Neural cell (in vitro differentiated cells): ENCODE data around the gene NRF1. TPM values are rescaled to one million over a fixed set of nuclear protein-coding genes. Genes with fewer than 3 reads are reported as not detected.

Source experiments
- H2AFZ ChIP-seq: fragments of 200-600, 300-800 bp; sonication (generic), shearing (Covaris generic); 2 replicates; pipeline ENCODE4 v1.6.0; 2014; ENCODE audit warnings: low read depth, mild to moderate bottlenecking, antibody characterized with exemption, low read length, moderate library complexity
- H3F3A ChIP-seq: fragments of 200-600 bp; shearing (Covaris generic); 2 replicates; pipeline ENCODE4 v1.6.1; 2016; ENCODE audit warnings: mild to moderate bottlenecking, moderate library complexity, mixed read lengths, antibody characterized with exemption, low read length; ENCODE audit not compliant: insufficient read depth, poor library complexity, severe bottlenecking
- H3K27ac ChIP-seq: fragments of 200-600, 300-800 bp; sonication (generic), shearing (Covaris generic); 2 replicates; pipeline ENCODE4 v1.5.1; 2014; ENCODE audit warnings: mild to moderate bottlenecking, low read length, moderate library complexity
- H3K27me3 ChIP-seq: fragments of 300-800, 200-600 bp; sonication (generic), shearing (Covaris generic); 2 replicates; pipeline ENCODE4 v1.6.0; 2014; ENCODE audit warnings: mild to moderate bottlenecking, low read depth, low read length, moderate library complexity; ENCODE audit not compliant: insufficient read depth
- H3K36me3 ChIP-seq: fragments of 300-800, 200-600 bp; sonication (generic), shearing (Covaris generic); 2 replicates; pipeline ENCODE4 v1.5.1; 2014; ENCODE audit warnings: mild to moderate bottlenecking, antibody characterized with exemption, low read length, moderate library complexity; ENCODE audit not compliant: insufficient read depth
- H3K4me2 ChIP-seq: fragments of 300-800, 200-600 bp; sonication (generic), shearing (Covaris generic); 2 replicates; pipeline ENCODE4 v1.6.0; 2014; ENCODE audit warnings: mild to moderate bottlenecking, low read length
- H3K4me3 ChIP-seq: fragments of 300-800, 200-600 bp; sonication (generic), shearing (Covaris generic); 2 replicates; pipeline ENCODE4 v1.5.1; 2014; ENCODE audit warnings: mild to moderate bottlenecking, low read length, moderate library complexity
- H3K79me2 ChIP-seq: fragments of 200-600 bp; shearing (Covaris generic); replicated peaks from 2 replicates; pipeline ENCODE4 v1.6.0; 2014; ENCODE audit warnings: mild to moderate bottlenecking, low read length, moderate library complexity; ENCODE audit not compliant: insufficient read depth
- H3K9ac ChIP-seq: fragments of 300-800, 200-600 bp; sonication (generic), shearing (Covaris generic); 2 replicates; pipeline ENCODE4 v1.6.1; 2016; ENCODE audit warnings: mild to moderate bottlenecking, low read length, mixed read lengths
- H3K9me2 ChIP-seq: fragments of 200-600 bp; shearing (Covaris generic); 2 replicates; pipeline ENCODE4 v1.6.1; 2016; ENCODE audit warnings: mild to moderate bottlenecking, low read length, mixed read lengths; ENCODE audit not compliant: insufficient read depth
- H3K9me3 ChIP-seq: fragments of 200-600, 300-800 bp; sonication (generic), shearing (Covaris generic); 2 replicates; pipeline ENCODE4 v1.6.1; 2016; ENCODE audit warnings: mild to moderate bottlenecking, mixed run types, low read length, moderate library complexity, mixed read lengths
- H4K20me1 ChIP-seq: fragments of 200-600 bp; shearing (Covaris generic); 2 replicates; pipeline ENCODE4 v1.6.1; 2016; ENCODE audit warnings: mild to moderate bottlenecking, mixed run types; ENCODE audit not compliant: insufficient read depth
- CTCF ChIP-seq: fragments of 450-650 bp; IDR thresholded peaks from 2 replicates; pipeline ENCODE4 v1.5.1; 2014; ENCODE audit warnings: antibody characterized with exemption, mild to moderate bottlenecking, moderate library complexity; ENCODE audit not compliant: poor library complexity, severe bottlenecking
- EP300 ChIP-seq: fragments of 450-650 bp; conservative IDR thresholded peaks from 2 replicates; pipeline ENCODE4 v1.6.1; 2014; ENCODE audit warnings: antibody characterized with exemption, mild to moderate bottlenecking, moderate library complexity; ENCODE audit not compliant: poor library complexity, severe bottlenecking
- EZH2 ChIP-seq: fragments of 200-600, 300-800 bp; shearing (Covaris generic), sonication (generic); IDR thresholded peaks from 2 replicates; pipeline ENCODE4 v1.6.1; 2014; ENCODE audit warnings: antibody characterized with exemption, low read length, borderline replicate concordance, mild to moderate bottlenecking; ENCODE audit not compliant: insufficient read depth, poor library complexity, severe bottlenecking
- MXI1 ChIP-seq: fragments of 450-650 bp; conservative IDR thresholded peaks from 2 replicates; pipeline ENCODE4 v1.6.1; 2014; ENCODE audit warnings: antibody characterized with exemption, mild to moderate bottlenecking; ENCODE audit not compliant: poor library complexity, severe bottlenecking
- POLR2AphosphoS5 ChIP-seq: IDR thresholded peaks from 2 replicates; pipeline ENCODE4 v1.6.1; 2012
- RAD21 ChIP-seq: fragments of 450-650 bp; conservative IDR thresholded peaks from 2 replicates; pipeline ENCODE4 v1.6.1; 2014; ENCODE audit warnings: antibody characterized with exemption, mild to moderate bottlenecking, moderate library complexity
- SMC3 ChIP-seq: fragments of 450-650 bp; conservative IDR thresholded peaks from 2 replicates; pipeline ENCODE4 v1.6.1; 2014; ENCODE audit warnings: antibody characterized with exemption, mild to moderate bottlenecking, moderate library complexity; ENCODE audit not compliant: poor library complexity
- TAF1 ChIP-seq: IDR thresholded peaks from 2 replicates; pipeline ENCODE4 v1.6.1; 2012; ENCODE audit warnings: low read depth
- polyA plus RNA-seq: library from polyadenylated mRNA; depleted of rRNA; stranded (reverse); fragments of >200 nt; gene quantifications from 2 replicates; pipeline ENCODE4 v1.2.3, GENCODE V29; 2014
- TF ChIP-seq, protein P1 (sequence below): IDR thresholded peaks from 2 replicates; pipeline ENCODE4 v1.6.1; 2012; ENCODE audit warnings: borderline replicate concordance

The NRF1 gene
- polyA plus RNA-seq, 1 donor from 2014 or later: 13.2 TPM

DNA sequence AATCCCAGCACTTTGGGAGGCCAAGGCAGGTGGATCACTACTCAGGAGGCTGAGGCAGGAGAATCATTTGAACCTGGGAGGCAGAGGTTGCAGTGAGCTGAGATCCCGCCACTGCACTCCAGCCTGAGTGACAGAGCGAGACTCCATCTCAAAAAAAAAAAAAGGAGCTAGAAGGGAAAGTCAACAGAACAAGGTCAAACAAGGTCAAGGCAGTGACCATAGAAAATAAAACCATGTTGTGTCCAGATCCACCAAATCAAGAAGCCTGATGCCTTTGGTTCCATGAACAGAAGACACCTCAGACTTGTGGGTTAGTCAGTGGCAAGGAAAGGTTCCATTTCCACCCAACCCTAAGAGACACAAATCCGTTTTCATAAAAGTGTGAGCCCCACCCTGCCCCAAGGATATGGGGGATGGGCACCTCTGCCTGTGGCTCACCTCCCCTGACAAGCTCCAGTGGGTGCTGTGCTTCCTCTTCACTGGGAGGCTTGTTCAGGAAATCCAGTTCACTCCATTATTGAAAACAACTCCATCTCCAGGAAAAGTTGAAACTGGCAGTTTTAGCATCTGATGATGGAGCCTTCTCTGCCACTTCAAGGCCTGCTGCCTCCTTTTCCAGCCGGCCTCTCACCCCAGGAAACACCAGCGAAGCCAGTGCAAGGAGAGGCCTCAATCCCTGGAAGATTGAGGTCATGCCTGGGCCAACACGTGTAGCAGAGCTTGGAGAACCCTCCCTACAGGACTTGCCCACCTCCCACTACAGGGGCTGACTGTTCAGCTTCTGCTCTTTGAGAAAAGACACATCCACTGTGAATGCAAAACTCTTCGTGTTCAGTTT, 152.9 kb downstream of the NRF1 start:
- TF ChIP-seq SMC3 (no peak), RAD21 (no peak), TAF1 (no peak), CTCF (no peak), POLR2AphosphoS5 (no peak), MXI1 (no peak), EP300 (no peak), EZH2 (no peak)
- TF ChIP-seq, protein P1, sequence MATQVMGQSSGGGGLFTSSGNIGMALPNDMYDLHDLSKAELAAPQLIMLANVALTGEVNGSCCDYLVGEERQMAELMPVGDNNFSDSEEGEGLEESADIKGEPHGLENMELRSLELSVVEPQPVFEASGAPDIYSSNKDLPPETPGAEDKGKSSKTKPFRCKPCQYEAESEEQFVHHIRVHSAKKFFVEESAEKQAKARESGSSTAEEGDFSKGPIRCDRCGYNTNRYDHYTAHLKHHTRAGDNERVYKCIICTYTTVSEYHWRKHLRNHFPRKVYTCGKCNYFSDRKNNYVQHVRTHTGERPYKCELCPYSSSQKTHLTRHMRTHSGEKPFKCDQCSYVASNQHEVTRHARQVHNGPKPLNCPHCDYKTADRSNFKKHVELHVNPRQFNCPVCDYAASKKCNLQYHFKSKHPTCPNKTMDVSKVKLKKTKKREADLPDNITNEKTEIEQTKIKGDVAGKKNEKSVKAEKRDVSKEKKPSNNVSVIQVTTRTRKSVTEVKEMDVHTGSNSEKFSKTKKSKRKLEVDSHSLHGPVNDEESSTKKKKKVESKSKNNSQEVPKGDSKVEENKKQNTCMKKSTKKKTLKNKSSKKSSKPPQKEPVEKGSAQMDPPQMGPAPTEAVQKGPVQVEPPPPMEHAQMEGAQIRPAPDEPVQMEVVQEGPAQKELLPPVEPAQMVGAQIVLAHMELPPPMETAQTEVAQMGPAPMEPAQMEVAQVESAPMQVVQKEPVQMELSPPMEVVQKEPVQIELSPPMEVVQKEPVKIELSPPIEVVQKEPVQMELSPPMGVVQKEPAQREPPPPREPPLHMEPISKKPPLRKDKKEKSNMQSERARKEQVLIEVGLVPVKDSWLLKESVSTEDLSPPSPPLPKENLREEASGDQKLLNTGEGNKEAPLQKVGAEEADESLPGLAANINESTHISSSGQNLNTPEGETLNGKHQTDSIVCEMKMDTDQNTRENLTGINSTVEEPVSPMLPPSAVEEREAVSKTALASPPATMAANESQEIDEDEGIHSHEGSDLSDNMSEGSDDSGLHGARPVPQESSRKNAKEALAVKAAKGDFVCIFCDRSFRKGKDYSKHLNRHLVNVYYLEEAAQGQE: no peak
- Histone ChIP-seq H3K36me3 (no peaks in the 10 kb centered on the region), H3K79me2 (no peaks in the 10 kb centered on the region), H3K4me2 (no peak overlapping the region), H2AFZ (no peak overlapping the region), H3K27me3 (no peaks in the 10 kb centered on the region), H3F3A (no peaks in the 10 kb centered on the region), H3K27ac (no peak overlapping the region), H4K20me1 (no peaks in the 10 kb centered on the region), H3K4me3 (no peak overlapping the region), H3K9me3 (no peaks in the 10 kb centered on the region), H3K9me2 (no peaks in the 10 kb centered on the region), H3K9ac (no peak overlapping the region)

- Histone ChIP-seq H3K9me2 (no peaks in the 10 kb centered on the region), H2AFZ (no peak overlapping the region), H3K27me3 (no peaks in the 10 kb centered on the region), H4K20me1 (no peaks in the 10 kb centered on the region), H3K9me3 (no peaks in the 10 kb centered on the region), H3K9ac (no peak overlapping the region), H3K79me2 (no peaks in the 10 kb centered on the region), H3K4me3 (no peak overlapping the region), H3K4me2 (no peak overlapping the region), H3K27ac (no peak overlapping the region), H3F3A (no peaks in the 10 kb centered on the region), H3K36me3 (no peaks in the 10 kb centered on the region)
- TF ChIP-seq EP300 (no peak), EZH2 (no peak), RAD21 (no peak), CTCF (no peak), MXI1 (no peak), POLR2AphosphoS5 (no peak), TAF1 (no peak)
- TF ChIP-seq, protein P1: no peak
These were observed 153.8 kb downstream of the NRF1 start for GRCh38 chr7:129765352-129765751.
